Parathyroid adenoma (tissue), 2 donors: ENCODE results near the gene POM121C.
"Not testable (repeated sequence)": the region's sequence is repeated elsewhere in the genome, so short reads cannot be mapped to it uniquely, and the experiment has no call there.

Experiments used
- H2AFZ ChIP-seq: fragments of 300-600 bp; sonication (generic); one replicate; pipeline ENCODE4 v1.7.0; 2017; ENCODE audit warnings: antibody characterized with exemption, mild to moderate bottlenecking
- H3K27ac ChIP-seq: fragments of 300-600 bp; sonication (generic); one replicate; pipeline ENCODE4 v1.7.0; 2017
- H3K27me3 ChIP-seq: fragments of 300-600 bp; sonication (generic); one replicate; pipeline ENCODE4 v1.7.0; 2017; ENCODE audit warnings: low read length; ENCODE audit not compliant: control insufficient read depth, insufficient read depth
- H3K36me3 ChIP-seq: fragments of 300-600 bp; sonication (generic); one replicate; pipeline ENCODE4 v1.7.0; 2017; ENCODE audit warnings: low read length; ENCODE audit not compliant: control insufficient read depth, insufficient read depth
- H3K4me1 ChIP-seq: fragments of 300-600 bp; sonication (generic); one replicate; pipeline ENCODE4 v1.7.0; 2017; ENCODE audit warnings: control low read depth
- H3K4me2 ChIP-seq: fragments of 300-600 bp; sonication (generic); one replicate; pipeline ENCODE4 v1.7.0; 2017; ENCODE audit warnings: low read length
- H3K4me3 ChIP-seq: fragments of 300-600 bp; sonication (generic); one replicate; pipeline ENCODE4 v1.7.0; 2017; ENCODE audit warnings: low read depth, low read length
- H3K79me2 ChIP-seq: fragments of 300-600 bp; sonication (generic); one replicate; pipeline ENCODE4 v1.7.0; 2017; ENCODE audit warnings: control low read depth
- H3K9ac ChIP-seq: fragments of 300-600 bp; sonication (generic); one replicate; pipeline ENCODE4 v1.7.0; 2017; ENCODE audit warnings: mild to moderate bottlenecking
- H3K9me3 ChIP-seq: fragments of 300-600 bp; sonication (generic); one replicate; pipeline ENCODE4 v1.7.0; 2017; ENCODE audit warnings: low read length; ENCODE audit not compliant: control insufficient read depth
- donor health status: primary hyperparathyroidism.

The POM121C gene

GRCh38 chr7:75400575-75400974 lies 85.5 kb downstream of the POM121C start:
- H3K27me3 ChIP-seq, H3K9me3 ChIP-seq, H3K9ac ChIP-seq, H2AFZ ChIP-seq, H3K79me2 ChIP-seq, H3K4me3 ChIP-seq, H3K4me2 ChIP-seq, H3K27ac ChIP-seq, H3K4me1 ChIP-seq, H3K36me3 ChIP-seq: not testable (repeated sequence)

- not testable (repeated sequence) for H3K27me3 ChIP-seq, H3K79me2 ChIP-seq, H3K4me1 ChIP-seq, H3K4me3 ChIP-seq, H3K9me3 ChIP-seq, H3K36me3 ChIP-seq, H3K27ac ChIP-seq, H2AFZ ChIP-seq, H3K4me2 ChIP-seq, H3K9ac ChIP-seq
Measured at GRCh38 chr7:75398771-75399700, 87.1 kb downstream of the POM121C start.

GRCh38 chr7:75397865-75398264 lies 88.2 kb downstream of the POM121C start:
- not testable (repeated sequence) for H3K27ac ChIP-seq, H3K4me2 ChIP-seq, H2AFZ ChIP-seq, H3K36me3 ChIP-seq, H3K4me3 ChIP-seq, H3K4me1 ChIP-seq, H3K79me2 ChIP-seq, H3K9me3 ChIP-seq, H3K9ac ChIP-seq, H3K27me3 ChIP-seq

GRCh38 chr7:75395329-75395728 lies 90.8 kb downstream of the POM121C start, which contains the start of gene TRIM73:
Gene TRIM73 (plus strand): TSS chr7:75395629. CDS start chr7:75398934, 3,305 bp downstream.
- H3K9me3 ChIP-seq, H3K36me3 ChIP-seq, H2AFZ ChIP-seq, H3K27me3 ChIP-seq, H3K27ac ChIP-seq, H3K4me1 ChIP-seq, H3K9ac ChIP-seq, H3K4me3 ChIP-seq, H3K4me2 ChIP-seq, H3K79me2 ChIP-seq: not testable (repeated sequence)

DNA sequence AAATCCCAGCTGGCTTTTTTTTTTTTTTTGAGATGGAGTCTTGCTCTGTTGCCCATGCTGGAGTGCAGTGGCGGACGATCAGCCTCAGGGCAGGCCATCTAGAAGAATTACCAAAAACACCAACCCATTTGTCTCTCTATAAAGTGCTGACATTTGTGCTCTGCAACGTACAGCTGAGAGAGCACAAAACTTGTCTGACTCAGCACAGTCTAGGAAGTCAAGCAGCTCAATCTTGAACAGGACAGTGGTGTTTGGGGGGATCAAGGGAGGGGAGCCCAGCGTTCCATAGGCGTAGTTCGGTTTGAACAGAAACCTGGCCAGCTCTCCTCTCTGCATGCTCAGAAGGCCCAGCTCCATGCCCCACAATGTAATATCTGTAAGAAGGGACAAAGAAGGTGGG lies 92.9 kb downstream of the POM121C start:
- not testable (repeated sequence) for H3K79me2 ChIP-seq, H3K4me3 ChIP-seq, H2AFZ ChIP-seq, H3K9me3 ChIP-seq, H3K4me1 ChIP-seq, H3K27me3 ChIP-seq, H3K9ac ChIP-seq, H3K4me2 ChIP-seq, H3K36me3 ChIP-seq
- peak overlapping the region; percentile 62 for H3K27ac ChIP-seq

GRCh38 chr7:75374519-75375317 lies 111.4 kb downstream of the POM121C start:
- not testable (repeated sequence) for H3K79me2 ChIP-seq, H3K9ac ChIP-seq, H3K27me3 ChIP-seq, H3K9me3 ChIP-seq, H2AFZ ChIP-seq, H3K4me1 ChIP-seq, H3K27ac ChIP-seq, H3K4me2 ChIP-seq, H3K4me3 ChIP-seq, H3K36me3 ChIP-seq

DNA sequence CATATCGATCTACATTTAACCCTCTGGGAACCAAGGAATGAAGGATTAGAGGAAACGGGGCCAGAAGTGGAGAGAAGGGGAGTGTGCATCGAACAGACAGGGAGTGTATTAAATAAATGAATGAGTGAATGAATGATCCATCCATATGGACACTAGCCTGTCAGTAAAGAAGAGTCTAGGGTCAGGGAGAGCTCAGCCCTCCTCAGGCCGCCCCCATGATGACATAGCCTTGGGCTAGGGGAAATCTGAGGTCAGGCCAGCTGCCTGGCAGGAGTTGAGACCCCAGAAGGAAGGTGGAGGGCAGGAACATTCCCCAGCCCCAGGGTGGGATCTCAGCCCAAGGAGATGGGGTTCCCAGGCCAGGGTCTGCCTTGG lies 112.0 kb downstream of the POM121C start:
- H3K36me3 ChIP-seq, H3K4me3 ChIP-seq, H3K9ac ChIP-seq, H2AFZ ChIP-seq, H3K9me3 ChIP-seq, H3K27ac ChIP-seq, H3K27me3 ChIP-seq, H3K4me1 ChIP-seq, H3K4me2 ChIP-seq, H3K79me2 ChIP-seq: not testable (repeated sequence)

DNA sequence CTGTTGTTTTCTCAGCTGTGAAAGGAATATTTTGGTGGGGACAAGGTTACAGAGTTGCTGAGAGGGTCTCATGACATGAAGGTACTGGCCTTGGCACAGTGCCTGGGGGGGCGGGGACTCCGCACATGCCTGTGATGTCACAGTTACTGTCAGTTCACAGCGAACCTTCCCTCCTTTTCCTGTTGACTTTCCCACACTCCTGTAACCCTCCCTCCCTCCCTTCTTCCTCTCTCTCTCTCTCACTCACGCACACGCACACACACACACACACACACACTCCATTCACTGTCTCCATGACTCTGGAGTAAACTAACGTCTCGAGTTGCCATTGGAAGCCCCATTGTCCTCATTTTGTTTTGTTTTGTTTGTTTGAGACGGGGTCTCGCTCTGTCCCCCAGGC lies 118.8 kb downstream of the POM121C start:
- H3K36me3 ChIP-seq, H3K4me3 ChIP-seq, H3K27ac ChIP-seq, H3K9ac ChIP-seq, H3K4me1 ChIP-seq, H3K79me2 ChIP-seq, H3K27me3 ChIP-seq, H3K9me3 ChIP-seq, H2AFZ ChIP-seq, H3K4me2 ChIP-seq: not testable (repeated sequence)
